Stimulated activated CD8-positive, alpha-beta memory T cell treated with anti-CD3 and anti-CD28 coated beads, Interleukin-12 subunit alpha, Interleukin-12 subunit beta, amount 100 ng/mL, for 24 hours (primary cell): ENCODE measurements around the gene COBLL1.

Experiments used
- DNase-seq: peaks from one replicate; pipeline ENCODE4 v3.0.0-alpha.2; 2020; ENCODE audit errors: extremely low read depth

COBLL1 gene

GRCh38 chr2:164823126-164823525 lies 18.5 kb downstream of the COBLL1 start:
- no peak for DNase-seq

- DNase-seq, result no peak
These were observed 20.3 kb downstream of the COBLL1 start for GRCh38 chr2:164821338-164821737.

GRCh38 chr2:164818149-164819136 lies 23.2 kb downstream of the COBLL1 start:
- no peak for DNase-seq

- no peak for DNase-seq
These were observed 24.7 kb downstream of the COBLL1 start for GRCh38 chr2:164816900-164817299.

- no peak for DNase-seq
These were observed 25.6 kb downstream of the COBLL1 start for GRCh38 chr2:164816046-164816445.

- DNase-seq, result no peak
These were observed 26.4 kb downstream of the COBLL1 start for GRCh38 chr2:164815071-164815793.

GRCh38 chr2:164813535-164813934 lies 28.1 kb downstream of the COBLL1 start:
- no peak for DNase-seq

- no peak for DNase-seq
These were observed 29.2 kb downstream of the COBLL1 start for GRCh38 chr2:164812378-164812777.

GRCh38 chr2:164811819-164812218 lies 29.8 kb downstream of the COBLL1 start:
- no peak for DNase-seq

GRCh38 chr2:164810843-164811242 lies 30.8 kb downstream of the COBLL1 start:
- DNase-seq, result no peak

GRCh38 chr2:164808776-164809175 lies 32.8 kb downstream of the COBLL1 start:
- no peak for DNase-seq

GRCh38 chr2:164803776-164804466 lies 37.7 kb downstream of the COBLL1 start:
- DNase-seq, result no peak

GRCh38 chr2:164802095-164802707 lies 39.4 kb downstream of the COBLL1 start:
- DNase-seq, result no peak

- no peak for DNase-seq
These were observed 41.1 kb downstream of the COBLL1 start for GRCh38 chr2:164800572-164800971.

GRCh38 chr2:164797627-164798026 lies 44.0 kb downstream of the COBLL1 start:
- DNase-seq, result no peak

GRCh38 chr2:164796999-164797398 lies 44.6 kb downstream of the COBLL1 start:
- no peak for DNase-seq

- DNase-seq, result no peak
These were observed 47.0 kb downstream of the COBLL1 start for GRCh38 chr2:164794432-164795231.

GRCh38 chr2:164794016-164794415 lies 47.6 kb downstream of the COBLL1 start:
- no peak for DNase-seq

GRCh38 chr2:164793529-164793928 lies 48.1 kb downstream of the COBLL1 start:
- no peak for DNase-seq

- no peak for DNase-seq
These were observed 49.1 kb downstream of the COBLL1 start for GRCh38 chr2:164792316-164793170.
